SKM-1 (cell line): ENCODE results near the gene TMEM178B.
"Not testable (repeated sequence)": the region's sequence is repeated elsewhere in the genome, so short reads cannot be mapped to it uniquely, and the experiment has no call there.

Experiments
- DNase-seq: peaks from one replicate; lab custom pipeline; 2025; ENCODE audit not compliant: unreplicated experiment; lab: John Stamatoyannopoulos, UW

TMEM178B gene

DNA sequence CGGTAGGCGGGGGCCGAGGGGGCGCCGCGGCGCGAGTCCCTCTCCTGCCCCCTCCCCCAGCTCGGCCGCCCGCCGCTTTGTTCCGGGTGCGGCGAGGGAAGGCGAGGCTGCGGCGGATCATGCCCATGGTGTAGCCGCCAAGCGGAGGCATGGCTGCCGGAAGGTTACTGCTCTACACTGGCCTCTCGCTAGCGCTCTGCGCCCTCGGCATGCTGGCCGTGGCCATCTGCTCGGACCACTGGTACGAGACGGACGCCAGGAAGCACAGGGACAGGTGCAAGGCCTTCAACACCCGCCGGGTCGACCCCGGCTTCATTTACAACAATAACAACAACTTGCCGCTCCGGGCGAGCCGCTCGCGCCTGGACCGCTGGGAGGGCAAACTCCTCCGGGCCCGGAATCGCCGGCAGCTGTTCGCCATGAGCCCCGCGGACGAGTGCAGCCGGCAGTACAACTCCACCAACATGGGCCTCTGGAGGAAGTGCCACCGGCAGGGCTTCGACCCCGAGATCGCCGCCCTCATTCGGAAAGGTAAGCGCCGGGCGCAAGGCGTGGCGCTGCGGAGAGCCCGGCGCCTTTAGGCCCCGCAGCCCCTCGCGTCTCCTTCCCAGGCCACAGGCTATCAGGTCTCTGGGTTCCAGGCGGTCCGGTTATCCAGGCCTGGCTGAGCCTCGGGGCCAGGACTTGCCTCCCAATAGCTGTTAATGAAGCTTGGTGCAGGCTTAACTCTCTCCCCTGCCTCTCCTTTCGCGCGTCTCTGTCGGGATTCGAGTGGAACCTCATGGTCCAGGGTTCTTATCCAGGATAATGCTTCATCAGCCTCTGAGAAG lies 513 bp downstream of the TMEM178B start:
- DNase-seq: no peak

GRCh38 chr7:141074997-141075396 lies 1.1 kb downstream of the TMEM178B start:
- DNase-seq: no peak

- no peak for DNase-seq
These were observed 2.5 kb downstream of the TMEM178B start for GRCh38 chr7:141076377-141076776.

- no peak for DNase-seq
These were observed 5.4 kb downstream of the TMEM178B start for GRCh38 chr7:141079219-141079618.

DNA sequence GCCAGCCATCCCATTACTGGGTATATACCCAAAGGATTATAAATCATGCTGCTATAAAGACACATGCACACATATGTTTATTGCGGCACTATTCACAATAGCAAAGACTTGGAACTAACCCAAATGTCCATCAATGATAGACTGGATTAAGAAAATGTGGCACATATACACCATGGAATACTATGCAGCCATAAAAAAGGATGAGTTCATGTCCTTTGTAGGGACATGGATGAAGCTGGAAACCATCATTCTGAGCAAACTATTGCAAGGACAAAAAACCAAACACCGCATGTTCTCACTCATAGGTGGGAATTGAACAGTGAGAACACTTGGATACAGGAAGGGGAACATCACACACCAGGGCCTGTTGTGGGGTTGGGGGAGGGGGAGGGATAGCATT lies 15.6 kb downstream of the TMEM178B start:
- DNase-seq: not testable (repeated sequence)

DNA sequence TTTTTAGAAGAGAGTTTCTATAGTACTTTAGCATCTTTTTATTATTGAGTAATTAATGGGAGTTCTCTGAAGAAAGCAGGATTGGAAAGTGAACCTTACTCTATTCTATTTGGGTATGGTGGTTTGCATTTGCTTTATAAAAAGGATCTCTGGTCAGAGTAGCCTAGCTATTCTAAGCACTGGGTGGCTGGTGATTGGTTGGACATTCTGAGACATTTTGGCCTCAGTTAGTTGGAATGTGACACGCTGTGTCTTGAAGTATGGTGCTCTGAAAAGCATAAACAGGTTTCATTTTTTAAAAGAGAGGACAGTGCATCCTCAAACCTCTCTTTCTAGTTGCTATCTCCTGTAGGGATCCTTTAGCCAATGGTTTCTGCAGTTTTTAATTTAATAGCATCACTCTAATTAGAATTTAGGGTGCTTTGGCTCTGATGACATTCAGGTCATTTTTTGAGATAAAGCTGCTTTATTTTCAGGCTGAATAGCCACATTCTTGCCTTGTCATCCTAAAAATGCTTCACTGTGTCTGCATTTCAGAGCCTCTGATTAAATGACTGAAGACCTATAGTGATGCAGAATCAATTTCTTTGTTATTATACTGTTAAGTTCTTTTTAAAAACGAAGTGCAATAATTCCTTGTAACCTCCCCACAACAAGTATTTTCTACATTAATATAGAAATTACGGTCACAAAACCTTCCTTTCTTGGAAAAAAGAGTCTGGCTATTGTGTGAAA lies 20.6 kb downstream of the TMEM178B start:
- no peak for DNase-seq

DNA sequence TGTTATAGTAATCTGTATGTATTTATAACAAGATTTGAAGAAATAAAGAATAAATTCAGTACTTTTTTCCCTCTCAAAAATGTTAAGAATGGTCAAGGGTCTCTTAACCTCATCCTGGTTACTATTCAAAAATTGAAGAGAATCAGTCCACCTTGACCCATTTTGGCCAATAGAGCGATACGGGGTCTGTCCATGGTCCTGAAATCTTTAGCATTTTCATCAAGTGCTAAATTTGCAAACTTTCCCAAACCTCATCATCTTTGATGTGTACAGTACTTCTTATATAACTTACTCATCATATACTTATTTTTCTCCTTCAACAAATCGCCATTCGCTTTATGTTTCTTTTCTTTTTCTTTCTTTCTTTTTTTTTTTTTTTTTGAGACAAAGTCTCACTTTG lies 23.6 kb downstream of the TMEM178B start:
- no peak for DNase-seq

DNA sequence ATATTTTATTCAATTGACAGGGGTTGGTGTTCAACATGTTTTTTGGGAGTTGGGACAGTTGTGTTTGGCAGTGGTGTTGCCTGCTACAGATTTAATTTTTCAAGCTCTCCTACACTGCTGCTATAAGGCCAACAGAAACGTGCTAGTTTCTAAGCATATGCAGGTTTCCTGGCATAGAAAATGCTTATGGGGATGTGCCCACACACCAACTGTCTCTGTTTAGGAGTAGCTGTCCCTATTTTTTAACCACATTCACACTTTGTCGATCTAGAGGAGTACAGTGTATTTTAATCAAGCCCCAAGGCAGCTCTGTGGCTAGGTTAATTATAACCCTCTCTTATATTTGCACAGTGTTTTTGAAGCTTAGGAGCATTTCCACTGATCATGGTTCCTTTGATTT lies 28.6 kb downstream of the TMEM178B start:
- DNase-seq: no peak

DNA sequence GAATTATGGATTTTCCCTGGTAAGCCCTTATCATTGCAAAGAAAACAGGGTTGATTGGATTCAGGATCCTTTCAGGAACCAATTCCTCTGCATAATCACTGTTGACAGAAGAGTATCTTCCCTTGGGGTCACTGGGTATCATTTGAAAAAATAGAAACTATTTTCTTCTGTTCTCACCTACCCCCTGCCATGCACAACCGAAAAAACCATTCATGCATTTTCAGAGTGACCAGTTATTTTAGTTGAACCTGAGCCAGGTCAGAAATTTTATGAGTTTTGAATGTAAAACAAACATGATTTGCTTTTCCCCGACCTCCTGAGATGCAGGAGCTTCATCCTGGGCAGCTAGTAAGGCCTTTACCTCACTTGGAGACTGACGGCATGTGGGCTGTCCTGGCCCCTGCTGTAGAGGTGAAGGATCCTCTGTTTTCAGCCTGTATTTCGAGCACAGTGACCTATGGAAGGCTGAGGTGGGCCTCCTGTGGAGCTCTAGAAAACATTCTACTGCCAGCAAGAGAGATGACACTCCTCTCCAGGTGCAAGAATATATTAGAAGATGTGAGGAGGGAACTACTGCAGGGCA lies 30.1 kb downstream of the TMEM178B start:
- no peak for DNase-seq

GRCh38 chr7:141113131-141113530 lies 39.3 kb downstream of the TMEM178B start:
- DNase-seq: no peak

DNA sequence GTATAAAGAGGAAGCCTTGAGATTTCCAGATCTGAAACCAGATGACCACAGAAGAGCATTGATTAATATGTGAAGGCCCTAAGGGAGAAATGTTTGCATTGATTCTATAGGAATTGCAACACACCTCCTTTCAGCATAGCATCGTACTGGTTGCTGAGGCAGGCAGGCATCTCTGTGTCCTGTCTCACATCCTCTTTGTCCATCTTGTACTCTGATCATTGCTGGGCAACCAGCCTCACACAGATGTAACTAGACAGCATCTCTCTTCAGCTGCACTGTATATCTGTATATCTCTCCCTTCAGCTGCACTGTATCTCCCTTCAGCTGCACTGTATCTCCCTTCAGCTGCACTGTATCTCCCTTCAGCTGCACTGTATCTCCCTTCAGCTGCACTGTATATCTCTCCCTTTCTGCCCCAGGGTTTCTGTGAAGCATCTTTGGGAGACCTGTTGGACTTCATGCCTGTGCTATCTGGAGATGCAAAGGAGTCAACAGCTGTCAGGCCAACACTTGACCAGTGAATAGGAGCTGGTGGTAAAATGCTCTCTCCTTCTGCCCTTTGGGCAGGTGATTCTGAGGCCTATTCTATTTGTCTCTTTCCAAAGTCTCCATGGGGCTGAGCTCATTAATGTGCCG lies 40.3 kb downstream of the TMEM178B start:
- no peak for DNase-seq

DNA sequence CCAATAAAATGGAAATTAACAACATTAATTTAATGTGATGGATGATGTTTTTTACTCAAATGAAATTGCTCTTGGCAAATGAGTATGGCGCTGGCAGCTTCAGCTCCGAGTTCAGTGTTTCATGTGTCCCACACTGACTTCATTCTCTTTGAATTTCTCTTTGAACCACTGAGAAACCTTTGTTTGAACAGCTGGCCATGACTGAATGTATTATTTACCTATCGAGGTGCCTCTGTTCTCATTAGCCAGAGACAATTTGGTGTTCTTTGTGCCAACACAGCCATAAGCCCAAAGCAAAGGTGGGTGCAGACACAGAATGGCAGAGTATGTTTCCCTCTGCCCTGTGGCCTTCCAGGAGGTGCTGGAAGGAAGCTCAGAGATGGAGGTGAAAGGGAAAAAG lies 42.1 kb downstream of the TMEM178B start:
- no peak for DNase-seq

GRCh38 chr7:141116661-141117060 lies 42.8 kb downstream of the TMEM178B start:
- DNase-seq: not testable (repeated sequence)

GRCh38 chr7:141118767-141119166 lies 44.9 kb downstream of the TMEM178B start:
- no peak for DNase-seq

DNA sequence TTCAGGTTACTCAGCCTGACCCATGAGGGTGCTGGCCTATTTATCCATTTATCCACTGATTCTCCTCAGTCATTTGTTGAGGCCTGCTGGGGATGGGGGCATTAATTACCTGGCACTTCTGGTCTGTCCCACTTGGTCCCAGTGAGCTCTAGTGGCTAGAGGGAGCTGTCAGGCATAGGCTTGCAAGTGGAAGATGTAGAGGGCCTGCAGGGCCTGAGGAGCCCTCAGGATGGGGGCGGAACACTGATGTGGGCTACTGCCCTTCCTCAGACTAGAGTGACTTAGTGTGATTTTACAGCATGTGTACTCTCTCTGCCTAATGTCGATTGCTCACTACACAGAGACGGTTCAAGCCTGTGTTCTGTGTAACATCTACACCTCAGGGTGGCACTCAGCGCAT lies 45.3 kb downstream of the TMEM178B start:
- no peak for DNase-seq

DNA sequence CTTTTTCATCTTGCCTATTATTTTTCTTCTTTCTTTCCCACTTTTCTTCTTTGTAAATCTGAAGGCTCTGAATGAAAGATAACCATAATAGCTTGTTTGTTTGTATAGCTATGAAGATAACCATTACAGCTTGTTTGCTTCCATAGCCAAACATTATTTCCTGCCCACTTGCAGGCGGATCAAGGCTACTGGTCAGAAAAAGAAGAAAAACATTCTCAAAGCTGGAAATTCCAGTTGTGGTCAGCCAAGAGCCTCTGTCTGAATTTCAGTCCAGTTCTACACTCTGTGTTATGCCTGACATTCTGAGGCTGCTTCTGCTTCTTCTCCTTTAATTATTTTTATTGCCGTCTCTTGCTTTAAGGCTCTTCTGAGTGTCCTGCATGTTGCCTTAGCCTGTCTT lies 48.9 kb downstream of the TMEM178B start:
- DNase-seq: no peak

- DNase-seq: no peak
These were observed 49.7 kb downstream of the TMEM178B start for GRCh38 chr7:141123522-141123921.

DNA sequence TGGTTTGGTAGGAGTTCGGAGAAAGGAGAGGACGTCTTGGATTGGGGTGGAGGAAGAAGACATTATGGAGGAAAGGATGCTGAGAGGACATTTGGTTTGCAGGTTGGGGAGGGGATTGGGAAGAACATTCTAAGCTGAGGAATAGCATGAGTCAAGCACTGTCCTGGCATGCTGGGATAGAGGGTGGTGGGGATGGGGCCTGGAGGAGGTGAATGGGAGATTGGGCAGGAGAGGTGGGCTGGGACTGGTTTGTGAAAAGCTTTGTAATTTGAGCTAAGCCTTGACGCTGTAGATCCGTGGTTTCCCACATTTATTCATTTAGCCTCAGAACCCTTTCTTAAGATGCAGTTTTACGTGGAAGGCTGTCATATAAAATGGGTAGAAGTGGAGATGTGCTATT lies 52.2 kb downstream of the TMEM178B start:
- no peak for DNase-seq

DNA sequence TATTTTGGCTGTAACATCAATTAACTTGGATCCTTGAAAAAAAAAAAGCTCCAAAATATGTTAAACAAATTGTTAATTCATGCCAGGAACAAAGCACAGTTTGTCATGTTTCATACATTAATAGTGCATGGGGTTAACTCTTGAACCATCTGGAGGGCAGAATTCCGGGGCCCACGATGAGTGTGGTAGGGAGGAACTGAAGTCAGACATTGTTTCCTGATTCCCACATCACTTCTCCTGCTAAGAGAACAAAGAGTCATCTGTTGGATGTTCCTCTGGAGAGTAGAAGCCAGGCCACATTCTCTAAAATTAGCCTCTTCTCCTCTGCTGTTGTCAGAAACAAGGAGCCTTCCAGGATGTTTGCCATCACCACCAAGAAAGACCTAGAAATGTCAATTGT lies 54.6 kb downstream of the TMEM178B start:
- no peak for DNase-seq

GRCh38 chr7:141128931-141129330 lies 55.1 kb downstream of the TMEM178B start:
- no peak for DNase-seq

DNA sequence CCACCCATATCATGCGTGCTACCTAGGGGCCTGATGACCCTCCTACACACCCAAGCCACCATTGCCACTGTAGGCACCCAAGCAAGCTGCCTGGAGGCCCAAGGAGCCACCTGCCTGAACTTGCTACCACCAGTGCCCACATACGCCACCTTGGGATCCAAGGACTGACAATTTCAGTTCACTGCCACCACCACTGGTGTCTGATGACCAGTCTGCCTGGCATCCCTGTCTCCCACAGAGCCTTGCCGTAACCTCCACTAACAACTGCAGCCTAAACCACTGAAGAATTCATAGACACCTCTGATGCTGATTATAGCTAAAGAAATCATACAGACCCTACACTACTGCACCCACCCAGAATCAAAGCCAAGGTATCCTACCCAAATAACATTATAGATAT lies 58.8 kb downstream of the TMEM178B start:
- no peak for DNase-seq

- DNase-seq: no peak
These were observed 59.8 kb downstream of the TMEM178B start for GRCh38 chr7:141133646-141134045.
